ENCODE results near the gene BRD2. TPM values are rescaled to one million over a fixed set of nuclear protein-coding genes. Genes with fewer than 3 reads are reported as not detected.
A peak's percentile ranks its signal among the peaks of the same experiment; 100 is the strongest.
"Not testable (repeated sequence)": the region's sequence is repeated elsewhere in the genome, so short reads cannot be mapped to it uniquely, and the experiment has no call there.

The BRD2 gene
- total RNA-seq, 3 donors from 2014 or later = 133 to 195 (median 168) TPM

DNA sequence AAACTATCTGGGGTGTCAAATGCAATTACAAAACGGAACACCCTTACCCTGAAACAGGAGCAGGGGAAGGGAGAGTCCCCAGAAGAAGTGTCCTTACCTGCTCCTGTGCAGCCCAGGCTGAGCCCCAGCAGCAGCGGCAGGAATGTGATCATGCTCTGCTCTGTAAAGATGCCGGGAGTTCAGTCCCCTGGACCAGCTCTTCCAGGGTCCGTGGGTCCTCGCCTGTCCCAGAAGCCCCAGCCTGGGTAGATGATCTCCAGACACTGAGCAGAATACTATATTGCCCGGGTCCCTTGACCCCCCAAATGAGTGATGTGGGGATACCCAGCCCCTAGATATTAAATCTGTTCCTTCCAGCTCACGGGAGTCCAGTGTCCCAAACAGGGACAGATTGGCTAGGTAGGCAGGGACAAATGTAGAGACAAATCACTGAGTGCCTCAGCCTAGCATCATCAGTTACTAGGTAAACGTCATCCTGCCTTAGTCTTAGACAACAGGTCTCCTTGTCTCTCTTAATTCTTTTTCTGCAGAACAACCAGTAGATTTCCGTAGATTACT lies 27.7 kb upstream of the BRD2 start, which contains the start of gene HLA-DMB:
TSS of gene HLA-DMB (minus strand) at position 373 of the 558 bp plus-strand sequence. CDS start at position 152, 221 bp downstream.
- DNase-seq = peak in 1 of 3 donors; percentile 80
- Histone ChIP-seq H3K4me1 (ENCODE audit: low read depth) (peaks cover 19% of the 10 kb centered on the region), H3K36me3 (ENCODE audit: low read depth) (no peaks in the 10 kb centered on the region), H3K9me3 (no peaks in the 10 kb centered on the region), H3K4me3 (no peak within 1 kb of the TSS)
- intact Hi-C loops (cut with DNase I, micrococcal nuclease) = loop anchor here in 1 of 2 donors (10.0 kb wide), 1 partner anchor 56 kb away; no protein-coding TSS in a partner anchor
- TF ChIP-seq, protein P1, sequence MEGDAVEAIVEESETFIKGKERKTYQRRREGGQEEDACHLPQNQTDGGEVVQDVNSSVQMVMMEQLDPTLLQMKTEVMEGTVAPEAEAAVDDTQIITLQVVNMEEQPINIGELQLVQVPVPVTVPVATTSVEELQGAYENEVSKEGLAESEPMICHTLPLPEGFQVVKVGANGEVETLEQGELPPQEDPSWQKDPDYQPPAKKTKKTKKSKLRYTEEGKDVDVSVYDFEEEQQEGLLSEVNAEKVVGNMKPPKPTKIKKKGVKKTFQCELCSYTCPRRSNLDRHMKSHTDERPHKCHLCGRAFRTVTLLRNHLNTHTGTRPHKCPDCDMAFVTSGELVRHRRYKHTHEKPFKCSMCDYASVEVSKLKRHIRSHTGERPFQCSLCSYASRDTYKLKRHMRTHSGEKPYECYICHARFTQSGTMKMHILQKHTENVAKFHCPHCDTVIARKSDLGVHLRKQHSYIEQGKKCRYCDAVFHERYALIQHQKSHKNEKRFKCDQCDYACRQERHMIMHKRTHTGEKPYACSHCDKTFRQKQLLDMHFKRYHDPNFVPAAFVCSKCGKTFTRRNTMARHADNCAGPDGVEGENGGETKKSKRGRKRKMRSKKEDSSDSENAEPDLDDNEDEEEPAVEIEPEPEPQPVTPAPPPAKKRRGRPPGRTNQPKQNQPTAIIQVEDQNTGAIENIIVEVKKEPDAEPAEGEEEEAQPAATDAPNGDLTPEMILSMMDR (IDR thresholded peaks at IDR 0.05) = no peak
- ATAC-seq = peak; percentile 90

DNA sequence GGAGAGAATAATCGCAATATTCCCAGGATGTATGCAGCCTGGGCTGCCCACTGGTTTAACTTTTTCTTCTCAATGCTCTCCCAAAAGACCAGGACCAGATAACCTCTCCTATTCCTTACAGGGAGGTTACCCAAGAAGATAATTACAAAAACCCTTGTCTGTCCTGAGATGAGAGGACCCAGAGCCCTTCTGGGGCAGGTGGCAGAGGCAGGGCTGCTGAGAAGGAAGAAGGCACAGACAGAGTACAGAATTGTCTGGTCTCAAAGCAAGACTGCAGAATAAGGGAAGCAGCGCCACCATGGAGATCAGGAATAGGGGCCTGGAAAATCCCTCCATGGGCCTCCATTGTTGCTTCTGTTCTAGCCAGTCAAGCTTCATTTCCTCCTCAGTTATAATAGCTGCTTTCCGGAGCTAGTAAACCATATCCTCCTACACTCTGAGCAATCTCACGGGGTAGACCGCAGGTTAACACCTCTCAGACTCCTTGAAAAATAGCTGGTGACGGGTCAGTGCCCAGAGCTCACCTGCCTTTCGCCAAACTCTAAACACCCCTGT lies 27.1 kb upstream of the BRD2 start:
- no peak overlapping the region for H3K4me3 ChIP-seq
- DNase-seq (peak in 1 of 3 donors; percentile 26), ATAC-seq (peak; percentile 51)
- TF ChIP-seq, protein P1 (IDR thresholded peaks at IDR 0.05) = no peak
- peaks cover 19% of the 10 kb centered on the region for H3K4me1 ChIP-seq (ENCODE audit: low read depth)
- peaks cover 3% of the 10 kb centered on the region for H3K9me3 ChIP-seq
- no peaks in the 10 kb centered on the region for H3K36me3 ChIP-seq (ENCODE audit: low read depth)
- intact Hi-C loops (cut with DNase I, micrococcal nuclease) = loop anchor here in 1 of 2 donors (10.0 kb wide), 1 partner anchor 56 kb away; no protein-coding TSS in a partner anchor

DNA sequence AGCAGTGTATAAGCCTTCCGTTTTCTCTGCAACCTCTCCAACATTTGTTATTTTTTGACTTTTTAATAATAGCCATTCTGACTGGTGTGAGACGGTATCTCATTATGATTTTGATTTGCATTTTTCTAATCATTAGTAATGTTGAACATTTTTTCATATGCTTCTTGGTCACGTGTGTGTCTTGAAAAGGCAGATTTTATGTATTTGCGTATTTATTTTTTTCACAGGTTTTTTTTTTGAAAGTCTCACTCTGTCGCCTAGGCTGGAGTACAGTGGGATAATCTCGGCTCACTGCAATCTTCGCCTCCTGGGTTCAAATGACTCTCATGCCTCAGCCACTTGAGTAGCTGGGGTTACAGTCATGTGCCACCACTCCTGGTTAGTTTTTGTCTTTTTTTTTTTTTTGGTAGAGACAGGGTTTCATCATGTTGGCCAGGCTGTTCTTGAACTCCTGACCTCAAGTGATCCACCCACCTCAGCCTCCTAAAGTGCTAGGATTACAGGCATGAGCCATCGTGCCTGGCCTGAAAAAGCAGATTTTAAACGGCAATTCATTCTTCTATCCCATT lies 25.8 kb upstream of the BRD2 start:
- intact Hi-C loops (cut with DNase I, micrococcal nuclease) = loop anchor here in 1 of 2 donors (10.0 kb wide), 1 partner anchor 58 kb away; no protein-coding TSS in a partner anchor
- not testable (repeated sequence) for H3K36me3 ChIP-seq (ENCODE audit: low read depth); H3K9me3 ChIP-seq; DNase-seq; H3K4me3 ChIP-seq; ATAC-seq
- H3K4me1 ChIP-seq (ENCODE audit: low read depth) = peaks cover 19% of the 10 kb centered on the region

DNA sequence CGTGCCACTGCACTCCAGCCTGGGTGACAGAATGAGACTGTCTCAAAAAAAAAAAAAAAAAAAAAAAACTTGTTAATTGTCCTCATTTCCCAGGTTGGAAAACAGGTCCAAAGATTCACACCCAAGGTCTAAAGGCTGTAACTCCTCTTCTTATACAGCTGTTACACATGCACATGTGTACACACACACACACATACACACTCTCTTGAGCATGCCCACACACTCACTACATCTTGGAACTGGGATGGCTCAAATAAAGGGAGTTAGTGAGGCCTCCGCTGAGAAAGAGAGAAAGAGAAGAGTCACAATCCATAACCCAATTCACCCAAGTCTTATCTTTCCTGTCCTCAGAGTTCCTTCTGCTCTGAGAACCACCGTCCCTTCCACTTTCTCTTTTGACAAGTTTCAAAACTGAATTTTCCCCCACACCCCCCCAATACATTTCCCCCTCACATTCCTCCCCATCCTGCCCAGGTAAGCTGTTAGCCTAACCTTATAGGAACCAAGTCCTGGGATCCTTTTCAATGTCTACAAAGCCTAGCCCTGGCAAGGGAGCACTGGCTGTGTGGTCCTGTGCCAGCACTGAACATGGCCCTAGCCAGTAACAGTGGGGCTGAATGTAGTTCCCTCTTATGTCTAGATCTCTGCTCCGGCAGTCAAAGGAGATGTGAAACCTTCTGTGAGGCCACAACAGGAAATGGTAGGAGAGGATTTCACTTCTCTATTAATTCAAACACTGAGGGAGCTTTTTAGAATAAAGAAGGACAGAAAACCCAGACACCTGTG lies 24.3 kb upstream of the BRD2 start:
- ATAC-seq (peak; percentile 45), DNase-seq (peak in 1 of 3 donors; percentile 48)
- peaks cover 3% of the 10 kb centered on the region for H3K9me3 ChIP-seq
- no peaks in the 10 kb centered on the region for H3K36me3 ChIP-seq (ENCODE audit: low read depth)
- peaks cover 19% of the 10 kb centered on the region for H3K4me1 ChIP-seq (ENCODE audit: low read depth)
- intact Hi-C loops (cut with DNase I, micrococcal nuclease) = loop anchor here in 1 of 2 donors (10.0 kb wide), 1 partner anchor 59 kb away; no protein-coding TSS in a partner anchor
- no peak overlapping the region for H3K4me3 ChIP-seq
- TF ChIP-seq, protein P1 (IDR thresholded peaks at IDR 0.05) = no peak

DNA sequence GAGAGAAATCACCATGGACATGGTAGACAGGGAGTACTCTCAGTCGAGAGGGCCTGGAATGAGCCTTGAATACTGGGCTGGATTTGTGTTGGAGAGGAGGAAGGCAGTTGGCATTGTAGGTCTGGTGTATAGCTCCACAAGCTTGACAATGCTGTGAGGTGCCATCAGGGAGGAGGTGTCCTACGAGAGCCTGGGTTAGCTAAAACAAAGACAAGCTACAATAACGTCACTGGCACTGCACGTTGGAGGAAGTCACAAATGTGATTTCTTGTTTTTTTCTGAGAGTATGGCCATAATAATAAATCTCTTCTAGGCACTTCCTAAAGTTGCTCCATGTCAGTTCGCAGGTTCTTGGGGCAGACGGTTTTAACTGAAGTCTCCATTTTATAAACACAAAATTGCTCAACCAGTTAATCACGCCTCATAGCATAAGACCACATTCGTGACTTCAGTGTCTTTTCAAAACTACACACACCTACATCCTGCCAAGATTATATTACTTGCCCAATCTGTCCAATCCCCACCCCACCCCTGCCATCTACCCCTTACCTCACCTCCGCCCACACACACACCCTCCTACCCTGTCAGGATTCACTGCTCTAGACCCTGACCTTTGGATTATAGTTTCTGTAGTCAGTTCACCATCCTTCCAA lies 23.2 kb upstream of the BRD2 start:
- DNase-seq (peak; percentile 53 to 72 (median 69)), ATAC-seq (peak; percentile 79)
- no peak overlapping the region for H3K4me3 ChIP-seq
- peaks cover 3% of the 10 kb centered on the region for H3K9me3 ChIP-seq
- TF ChIP-seq, protein P1 (IDR thresholded peaks at IDR 0.05) = no peak
- intact Hi-C loops (cut with DNase I, micrococcal nuclease) = loop anchor here in 1 of 2 donors (10.0 kb wide), 1 partner anchor 60 kb away; no protein-coding TSS in a partner anchor
- no peaks in the 10 kb centered on the region for H3K36me3 ChIP-seq (ENCODE audit: low read depth)
- peaks cover 19% of the 10 kb centered on the region for H3K4me1 ChIP-seq (ENCODE audit: low read depth)

All from mucosa of descending colon (tissue), 3 donors.